NK-92 treated with Interleukin-12 subunit alpha and Interleukin-12 subunit beta, amount 100 ng/mL, for 24 hours (cell line): ENCODE data around the gene ARMH4.

Experiments
- DNase-seq: peaks from one replicate; lab custom pipeline; 2025; lab: John Stamatoyannopoulos, UW

ARMH4 gene

GRCh38 chr14:58152014-58152857, at the start of gene ARMH4:
ARMH4 (minus strand) TSS chr14:58152213; CDS start chr14:58139358, 12,855 bp downstream.
- DNase-seq: no peak

GRCh38 chr14:58200846-58201245, 48.8 kb upstream of the ARMH4 start:
- DNase-seq: no peak

GRCh38 chr14:58200480-58200841, 48.4 kb upstream of the ARMH4 start:
- no peak for DNase-seq

GRCh38 chr14:58199726-58200479, 47.9 kb upstream of the ARMH4 start, which contains the start of gene ACTR10:
ACTR10 (plus strand) TSS chr14:58200149; CDS start chr14:58200218, 69 bp downstream.
- DNase-seq: peak; percentile 90

GRCh38 chr14:58198086-58198485, 46.1 kb upstream of the ARMH4 start:
- DNase-seq: no peak

- DNase-seq: no peak
Observed at GRCh38 chr14:58196198-58196597, 44.2 kb upstream of the ARMH4 start.

- no peak for DNase-seq
Observed at GRCh38 chr14:58193542-58193941, 41.5 kb upstream of the ARMH4 start.

- no peak for DNase-seq
Observed at GRCh38 chr14:58191763-58192601, 40.0 kb upstream of the ARMH4 start.

- DNase-seq: no peak
Observed at GRCh38 chr14:58189176-58189575, 37.2 kb upstream of the ARMH4 start.

- DNase-seq: no peak
Observed at GRCh38 chr14:58177125-58177524, 25.1 kb upstream of the ARMH4 start.

GRCh38 chr14:58171090-58171489, 19.1 kb upstream of the ARMH4 start:
- peak; percentile 73 for DNase-seq

- DNase-seq: no peak
Observed at GRCh38 chr14:58167891-58168290, 15.9 kb upstream of the ARMH4 start.

GRCh38 chr14:58167057-58167456, 15.0 kb upstream of the ARMH4 start:
- DNase-seq: no peak

GRCh38 chr14:58166005-58166983, 14.3 kb upstream of the ARMH4 start:
- DNase-seq: peak; percentile 49

- no peak for DNase-seq
Observed at GRCh38 chr14:58160561-58160960, 8.5 kb upstream of the ARMH4 start.

- no peak for DNase-seq
Observed at GRCh38 chr14:58151133-58152013, 640 bp downstream of the ARMH4 start.

- DNase-seq: no peak
Observed at GRCh38 chr14:58150243-58150805, 1.7 kb downstream of the ARMH4 start.

GRCh38 chr14:58149196-58149595, 2.8 kb downstream of the ARMH4 start:
- no peak for DNase-seq

GRCh38 chr14:58146399-58146798, 5.6 kb downstream of the ARMH4 start:
- no peak for DNase-seq

GRCh38 chr14:58145936-58146335, 6.1 kb downstream of the ARMH4 start:
- no peak for DNase-seq
